ENCODE measurements around the gene PARVA. TPM values are rescaled to one million over a fixed set of nuclear protein-coding genes. Genes with fewer than 3 reads are reported as not detected.
A peak's percentile ranks its signal among the peaks of the same experiment; 100 is the strongest.

PARVA gene
- total RNA-seq, 4 donors from 2014 or later, result 52.9 to 188 (median 66.5) TPM

DNA sequence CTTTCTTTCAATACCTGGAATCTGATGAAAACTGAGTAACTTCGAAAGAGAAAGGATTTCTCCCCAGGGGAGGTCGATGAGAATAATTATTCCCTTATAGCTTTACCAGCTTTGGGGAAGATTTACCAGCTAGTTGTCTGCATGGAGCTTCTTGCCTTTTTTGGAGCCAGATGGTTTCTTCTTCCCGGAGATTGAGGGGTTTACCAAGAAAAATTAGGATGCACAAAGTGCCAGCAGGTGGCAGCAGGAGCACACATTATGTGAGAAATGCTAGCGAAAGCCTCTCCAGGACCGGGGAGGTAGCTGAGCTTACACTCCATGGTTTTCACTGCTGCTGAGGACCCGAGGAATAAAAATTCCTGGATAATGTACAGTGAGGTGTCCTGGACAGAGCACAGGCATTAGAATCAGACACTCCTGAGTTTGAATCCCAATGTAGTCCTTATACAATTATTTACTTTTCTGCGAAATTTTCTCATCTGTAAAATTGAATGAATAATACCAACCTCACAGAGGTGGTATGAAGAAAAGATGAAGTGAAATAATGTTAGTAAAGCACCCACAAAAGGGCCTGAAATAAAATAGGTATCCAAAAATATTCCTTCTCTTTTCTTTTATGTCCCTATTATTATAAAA, 46.0 kb upstream of the PARVA start:
- H3K4me1 ChIP-seq, result no peaks in the 10 kb centered on the region
- intact Hi-C loops (cut with DNase I; ENCODE audit: low total_unique reads), result loop anchor here (5.0 kb wide), 1 partner anchor 561 kb away; no protein-coding TSS in a partner anchor
- H3K36me3 ChIP-seq, result no peaks in the 10 kb centered on the region
- H3K4me3 ChIP-seq, result no peak overlapping the region
- H3K27me3 ChIP-seq, result no peaks in the 10 kb centered on the region
- TF ChIP-seq POLR2A (IDR thresholded peaks at IDR 0.05), result no peak
- TF ChIP-seq, protein P1, sequence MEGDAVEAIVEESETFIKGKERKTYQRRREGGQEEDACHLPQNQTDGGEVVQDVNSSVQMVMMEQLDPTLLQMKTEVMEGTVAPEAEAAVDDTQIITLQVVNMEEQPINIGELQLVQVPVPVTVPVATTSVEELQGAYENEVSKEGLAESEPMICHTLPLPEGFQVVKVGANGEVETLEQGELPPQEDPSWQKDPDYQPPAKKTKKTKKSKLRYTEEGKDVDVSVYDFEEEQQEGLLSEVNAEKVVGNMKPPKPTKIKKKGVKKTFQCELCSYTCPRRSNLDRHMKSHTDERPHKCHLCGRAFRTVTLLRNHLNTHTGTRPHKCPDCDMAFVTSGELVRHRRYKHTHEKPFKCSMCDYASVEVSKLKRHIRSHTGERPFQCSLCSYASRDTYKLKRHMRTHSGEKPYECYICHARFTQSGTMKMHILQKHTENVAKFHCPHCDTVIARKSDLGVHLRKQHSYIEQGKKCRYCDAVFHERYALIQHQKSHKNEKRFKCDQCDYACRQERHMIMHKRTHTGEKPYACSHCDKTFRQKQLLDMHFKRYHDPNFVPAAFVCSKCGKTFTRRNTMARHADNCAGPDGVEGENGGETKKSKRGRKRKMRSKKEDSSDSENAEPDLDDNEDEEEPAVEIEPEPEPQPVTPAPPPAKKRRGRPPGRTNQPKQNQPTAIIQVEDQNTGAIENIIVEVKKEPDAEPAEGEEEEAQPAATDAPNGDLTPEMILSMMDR (IDR thresholded peaks at IDR 0.05), result peak; percentile 75 to 91 (median 84)
- no peak overlapping the region for H3K27ac ChIP-seq
- DNase-seq, result peak; percentile 89 to 92
- no peaks in the 10 kb centered on the region for H3K9me3 ChIP-seq

DNA sequence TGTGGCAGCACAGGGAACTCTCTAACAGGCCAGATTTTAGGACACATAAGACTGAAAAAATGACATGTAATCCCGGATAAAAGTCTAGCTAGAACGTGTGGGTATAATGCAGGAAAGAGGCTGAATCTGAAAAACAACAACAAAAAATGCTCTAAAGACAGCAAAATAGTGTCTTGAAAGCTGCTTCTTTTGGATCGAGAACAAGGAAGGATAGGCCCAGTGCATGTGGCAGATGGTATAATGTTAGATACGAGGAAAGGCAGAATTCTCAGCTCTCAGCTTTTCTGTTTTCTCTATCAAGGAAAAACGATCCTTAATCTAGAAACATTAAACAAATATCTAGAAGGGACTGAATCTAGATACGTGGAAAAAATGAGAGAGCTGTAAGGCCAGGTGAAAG, 33.8 kb upstream of the PARVA start:
- DNase-seq, result no peak
- no peaks in the 10 kb centered on the region for H3K36me3 ChIP-seq
- H3K9me3 ChIP-seq, result no peaks in the 10 kb centered on the region
- no peak overlapping the region for H3K4me3 ChIP-seq
- no peaks in the 10 kb centered on the region for H3K27me3 ChIP-seq
- no peak overlapping the region for H3K27ac ChIP-seq
- H3K4me1 ChIP-seq, result no peaks in the 10 kb centered on the region
- TF ChIP-seq, protein P1 (IDR thresholded peaks at IDR 0.05), result no peak
- TF ChIP-seq POLR2A (IDR thresholded peaks at IDR 0.05), result no peak
- intact Hi-C loops (cut with DNase I; ENCODE audit: low total_unique reads), result no loop called here

DNA sequence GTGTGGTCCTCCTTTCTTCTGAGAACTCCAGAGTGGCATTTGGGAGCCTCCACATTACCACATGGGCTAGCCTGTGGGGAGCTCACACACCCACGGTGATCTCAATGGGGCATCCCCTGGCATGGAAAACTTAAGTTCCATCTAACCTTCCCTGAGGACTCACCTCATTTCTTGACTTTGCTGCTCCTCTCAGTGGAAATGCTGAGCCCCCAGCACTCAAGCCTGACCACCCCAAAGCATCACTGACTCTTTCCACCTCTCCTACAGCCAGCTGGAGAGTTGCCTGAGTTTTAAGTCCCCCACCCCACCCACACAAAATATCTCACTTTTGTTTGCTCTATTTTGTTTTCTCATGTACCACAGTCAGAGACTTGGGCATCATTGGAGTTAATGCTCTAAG, 23.8 kb upstream of the PARVA start:
- intact Hi-C loops (cut with DNase I; ENCODE audit: low total_unique reads), result no loop called here

DNA sequence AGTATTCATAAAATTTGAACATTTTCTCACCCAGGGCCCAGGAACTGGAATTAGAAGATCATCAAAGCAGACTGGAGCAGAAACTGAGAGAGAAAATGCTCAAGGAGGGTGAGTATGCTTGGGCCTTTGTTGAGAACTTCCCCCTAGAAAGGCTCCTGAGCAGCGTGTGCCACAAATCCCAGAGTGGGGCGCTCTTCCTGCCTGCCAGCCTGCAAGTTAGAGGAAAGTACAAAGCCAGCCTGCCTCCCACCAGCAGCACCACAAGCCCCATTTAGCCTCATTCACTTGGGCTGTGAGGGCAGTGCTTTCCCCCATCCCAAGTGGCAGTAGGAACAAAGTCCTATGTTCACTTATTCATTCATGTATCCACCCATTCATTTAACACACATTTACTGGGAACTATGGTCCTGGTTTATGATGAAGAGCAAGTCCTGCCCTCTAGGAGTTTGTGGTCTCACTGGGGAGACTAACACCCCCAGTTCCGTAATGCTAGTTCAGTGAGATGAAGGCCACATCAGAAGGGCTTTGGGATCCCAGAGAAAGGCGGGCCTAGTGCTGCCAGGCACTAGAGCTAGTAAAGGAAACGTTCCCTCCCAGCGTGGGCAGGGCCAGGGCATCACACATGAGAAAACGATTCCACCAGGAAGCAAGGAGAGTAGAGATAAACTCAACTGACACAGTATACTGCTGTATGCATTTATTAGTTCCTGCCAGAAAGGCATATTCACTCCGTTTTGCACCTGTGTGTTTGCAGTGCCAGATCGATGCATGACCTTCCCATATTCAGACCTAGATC, 22.4 kb upstream of the PARVA start:
- intact Hi-C loops (cut with DNase I; ENCODE audit: low total_unique reads), result no loop called here
- no peaks in the 10 kb centered on the region for H3K4me1 ChIP-seq
- no peak overlapping the region for H3K4me3 ChIP-seq
- H3K9me3 ChIP-seq, result no peaks in the 10 kb centered on the region
- no peak for DNase-seq
- no peaks in the 10 kb centered on the region for H3K36me3 ChIP-seq
- no peak for TF ChIP-seq POLR2A (IDR thresholded peaks at IDR 0.05)
- TF ChIP-seq, protein P1 (IDR thresholded peaks at IDR 0.05), result no peak
- H3K27ac ChIP-seq, result no peak overlapping the region
- no peaks in the 10 kb centered on the region for H3K27me3 ChIP-seq

More for the DNA sequence above, 23.8 kb upstream of the PARVA start:
- Histone ChIP-seq H3K4me3 (no peak overlapping the region), H3K36me3 (no peaks in the 10 kb centered on the region), H3K27ac (no peak overlapping the region), H3K4me1 (no peaks in the 10 kb centered on the region), H3K9me3 (no peaks in the 10 kb centered on the region), H3K27me3 (no peaks in the 10 kb centered on the region)
- no peak for DNase-seq
- TF ChIP-seq, protein P1 (IDR thresholded peaks at IDR 0.05), result no peak
- TF ChIP-seq POLR2A (IDR thresholded peaks at IDR 0.05), result no peak
